HG03135 (cell line): Measurements from ENCODE around the gene IL20RA.
"Not testable (repeated sequence)": the region's sequence is repeated elsewhere in the genome, so short reads cannot be mapped to it uniquely, and the experiment has no call there.

Experiments
- ATAC-seq: cut with Tn5 transposase; IDR thresholded peaks from one replicate; pipeline ENCODE4 v1.9.1; 2021; ENCODE audit warnings: mild to moderate bottlenecking, moderate library complexity; ENCODE audit not compliant: unreplicated experiment

The IL20RA gene

GRCh38 chr6:137044366-137045221 is at the start of gene IL20RA:
IL20RA (minus strand) TSS chr6:137044965; CDS start chr6:137044728, 237 bp downstream.
- no peak for ATAC-seq

GRCh38 chr6:137093183-137094069 is 48.7 kb upstream of the IL20RA start:
- ATAC-seq, result no peak

- ATAC-seq, result no peak
Observed at GRCh38 chr6:137092018-137092417, 47.3 kb upstream of the IL20RA start.

GRCh38 chr6:137089305-137089704 is 44.5 kb upstream of the IL20RA start:
- no peak for ATAC-seq

GRCh38 chr6:137087902-137088301 is 43.1 kb upstream of the IL20RA start:
- peak; percentile 46 for ATAC-seq

- ATAC-seq, result no peak
Observed at GRCh38 chr6:137086031-137086430, 41.3 kb upstream of the IL20RA start.

GRCh38 chr6:137084865-137085617 is 40.3 kb upstream of the IL20RA start:
- ATAC-seq, result no peak

GRCh38 chr6:137084090-137084489 is 39.3 kb upstream of the IL20RA start:
- no peak for ATAC-seq

GRCh38 chr6:137081997-137082396 is 37.2 kb upstream of the IL20RA start:
- no peak for ATAC-seq

GRCh38 chr6:137080711-137081110 is 35.9 kb upstream of the IL20RA start:
- ATAC-seq, result no peak

GRCh38 chr6:137076277-137077068 is 31.7 kb upstream of the IL20RA start:
- ATAC-seq, result peak; percentile 94

- not testable (repeated sequence) for ATAC-seq
Observed at GRCh38 chr6:137075790-137076189, 31.0 kb upstream of the IL20RA start.

- ATAC-seq, result no peak
Observed at GRCh38 chr6:137070303-137070702, 25.5 kb upstream of the IL20RA start.

GRCh38 chr6:137067399-137067798 is 22.6 kb upstream of the IL20RA start:
- ATAC-seq, result no peak

GRCh38 chr6:137058037-137058436 is 13.3 kb upstream of the IL20RA start:
- ATAC-seq, result no peak

GRCh38 chr6:137056121-137056880 is 11.5 kb upstream of the IL20RA start:
- no peak for ATAC-seq

- no peak for ATAC-seq
Observed at GRCh38 chr6:137051790-137052472, 7.2 kb upstream of the IL20RA start.

GRCh38 chr6:137049095-137049494 is 4.3 kb upstream of the IL20RA start:
- no peak for ATAC-seq

GRCh38 chr6:137046871-137047412 is 2.2 kb upstream of the IL20RA start:
- no peak for ATAC-seq
